NCI-H1694 treated with DMSO at 0.1 percent for 48 hours (cell line): Measurements from ENCODE around the gene PLXNA4.

ENCODE experiments used
- DNase-seq: peaks from one replicate; lab custom pipeline; 2025; lab: John Stamatoyannopoulos, UW

The PLXNA4 gene

GRCh38 chr7:132386201-132386681, 190.0 kb downstream of the PLXNA4 start:
- DNase-seq, result no peak

- no peak for DNase-seq
These were observed 192.3 kb downstream of the PLXNA4 start for GRCh38 chr7:132383962-132384361.

GRCh38 chr7:132381742-132382472, 194.4 kb downstream of the PLXNA4 start:
- peak; percentile 5 for DNase-seq

- no peak for DNase-seq
These were observed 196.2 kb downstream of the PLXNA4 start for GRCh38 chr7:132380059-132380458.

- DNase-seq, result no peak
These were observed 197.0 kb downstream of the PLXNA4 start for GRCh38 chr7:132379292-132379691.

- no peak for DNase-seq
These were observed 198.3 kb downstream of the PLXNA4 start for GRCh38 chr7:132377703-132378584.

GRCh38 chr7:132377015-132377414, 199.3 kb downstream of the PLXNA4 start:
- DNase-seq, result no peak

- no peak for DNase-seq
These were observed 199.8 kb downstream of the PLXNA4 start for GRCh38 chr7:132376361-132377013.

GRCh38 chr7:132373879-132374278, 202.4 kb downstream of the PLXNA4 start:
- no peak for DNase-seq

- no peak for DNase-seq
These were observed 203.2 kb downstream of the PLXNA4 start for GRCh38 chr7:132373041-132373440.

GRCh38 chr7:132371948-132372347, 204.3 kb downstream of the PLXNA4 start:
- DNase-seq, result no peak

- peak; percentile 30 for DNase-seq
These were observed 207.9 kb downstream of the PLXNA4 start for GRCh38 chr7:132368246-132368900.

GRCh38 chr7:132367795-132368194, 208.5 kb downstream of the PLXNA4 start:
- no peak for DNase-seq

- no peak for DNase-seq
These were observed 209.3 kb downstream of the PLXNA4 start for GRCh38 chr7:132367004-132367403.

- no peak for DNase-seq
These were observed 212.0 kb downstream of the PLXNA4 start for GRCh38 chr7:132364226-132364625.

- DNase-seq, result no peak
These were observed 214.2 kb downstream of the PLXNA4 start for GRCh38 chr7:132362059-132362458.

GRCh38 chr7:132361146-132361545, 215.1 kb downstream of the PLXNA4 start:
- DNase-seq, result no peak

GRCh38 chr7:132359743-132360142, 216.5 kb downstream of the PLXNA4 start:
- DNase-seq, result no peak

GRCh38 chr7:132355048-132355447, 221.2 kb downstream of the PLXNA4 start:
- no peak for DNase-seq

- no peak for DNase-seq
These were observed 221.7 kb downstream of the PLXNA4 start for GRCh38 chr7:132354527-132354926.

- no peak for DNase-seq
These were observed 222.3 kb downstream of the PLXNA4 start for GRCh38 chr7:132353936-132354335.

- DNase-seq, result no peak
These were observed 223.5 kb downstream of the PLXNA4 start for GRCh38 chr7:132352800-132353199.
